ENCODE measurements around the gene DIAPH1. TPM values are rescaled to one million over a fixed set of nuclear protein-coding genes. Genes with fewer than 3 reads are reported as not detected.

Gene DIAPH1
- total RNA-seq, 4 donors from 2014 or later: 27.7 to 69.4 (median 30.2) TPM

- DNase-seq: no peak
- Histone ChIP-seq H3K9me3 (no peaks in the 10 kb centered on the region), H3K4me3 (peak overlapping the region; percentile 53 to 76), H3K27ac (peak overlapping the region; percentile 97 to 98), H3K27me3 (no peaks in the 10 kb centered on the region), H3K4me1 (peaks cover 13 to 15% of the 10 kb centered on the region in 2 donors), H3K36me3 (no peaks in the 10 kb centered on the region)
- TF ChIP-seq POLR2A (IDR thresholded peaks at IDR 0.05) (no peak), CTCF (IDR thresholded peaks at IDR 0.05) (no peak)
- intact Hi-C loops (cut with DNase I; ENCODE audit: low total_unique reads): no loop called here
Measured at GRCh38 chr5:141514330-141515133, 104.3 kb downstream of the DIAPH1 start.

GRCh38 chr5:141513627-141514329 lies 105.0 kb downstream of the DIAPH1 start:
- Histone ChIP-seq H3K9me3 (no peaks in the 10 kb centered on the region), H3K4me1 (peaks cover 18 to 19% of the 10 kb centered on the region in 2 donors), H3K27me3 (no peaks in the 10 kb centered on the region), H3K27ac (peak overlapping the region; percentile 97 to 98), H3K4me3 (peak overlapping the region; percentile 53 to 76), H3K36me3 (no peaks in the 10 kb centered on the region)
- intact Hi-C loops (cut with DNase I; ENCODE audit: low total_unique reads): no loop called here
- peak; percentile 88 to 91 for DNase-seq
- TF ChIP-seq POLR2A (IDR thresholded peaks at IDR 0.05) (peak in 1 of 2 donors; percentile 33), CTCF (IDR thresholded peaks at IDR 0.05) (no peak)

- H3K36me3 ChIP-seq: no peaks in the 10 kb centered on the region
- H3K4me3 ChIP-seq: peak overlapping the region; percentile 53 to 76
- peak in 1 of 2 donors; percentile 56 for DNase-seq
- H3K27me3 ChIP-seq: no peaks in the 10 kb centered on the region
- H3K4me1 ChIP-seq: peaks cover 18 to 19% of the 10 kb centered on the region in 2 donors
- H3K9me3 ChIP-seq: no peaks in the 10 kb centered on the region
- peak overlapping the region; percentile 97 to 98 for H3K27ac ChIP-seq
- intact Hi-C loops (cut with DNase I; ENCODE audit: low total_unique reads): no loop called here
- no peak for TF ChIP-seq CTCF (IDR thresholded peaks at IDR 0.05)
- TF ChIP-seq POLR2A (IDR thresholded peaks at IDR 0.05): peak; percentile 17 to 34
Measured at GRCh38 chr5:141512911-141513626, 105.7 kb downstream of the DIAPH1 start.

GRCh38 chr5:141512390-141512910 lies 106.3 kb downstream of the DIAPH1 start:
- peak; percentile 76 to 87 for DNase-seq
- intact Hi-C loops (cut with DNase I; ENCODE audit: low total_unique reads): no loop called here
- Histone ChIP-seq H3K27me3 (no peaks in the 10 kb centered on the region), H3K4me3 (peak overlapping the region; percentile 53 to 76), H3K27ac (peak overlapping the region; percentile 97 to 98), H3K36me3 (no peaks in the 10 kb centered on the region), H3K4me1 (peaks cover 18 to 25% of the 10 kb centered on the region in 2 donors), H3K9me3 (no peaks in the 10 kb centered on the region)
- peak; percentile 64 to 85 (median 70) for TF ChIP-seq CTCF (IDR thresholded peaks at IDR 0.05)
- TF ChIP-seq POLR2A (IDR thresholded peaks at IDR 0.05): no peak
